Psoas muscle (tissue), 8 donors: ENCODE data around the gene KIN. TPM values are rescaled to one million over a fixed set of nuclear protein-coding genes. Genes with fewer than 3 reads are reported as not detected.

ENCODE experiments used
- ATAC-seq, 4 donors: fragments of 200-7000 bp; cut with Tn5 transposase; one replicate each; pipeline ENCODE4 v1.9.1; 2020; ENCODE audit warnings: moderate library complexity in 3 of 4, mild to moderate bottlenecking in 2 of 4
- DNase-seq, 2 donors: peaks; one replicate each; pipeline ENCODE4 v3.0.0-alpha.2; 2020
- H3K27ac ChIP-seq: fragments of 200-600 bp; one replicate; pipeline ENCODE4 v1.8.0; 2022
- H3K27me3 ChIP-seq, 3 donors: fragments of 200-600 bp in 1 of 3; one replicate each; pipeline versions ENCODE4 v1.6.1 to v1.8.0; 2013 to 2022; ENCODE audit warnings: low read length in 2 of 3, mild to moderate bottlenecking in 2 of 3, moderate library complexity in 1 of 3; ENCODE audit not compliant: insufficient read depth in 3 of 3
- H3K36me3 ChIP-seq, 2 donors: fragments of 200-600 bp in 1 of 2; one replicate each; pipeline versions ENCODE4 v1.6.1 to v1.8.0; 2013 to 2022; ENCODE audit warnings: low read depth in 1 of 2, mild to moderate bottlenecking in 1 of 2, moderate library complexity in 1 of 2; ENCODE audit not compliant: insufficient read depth in 1 of 2
- H3K4me1 ChIP-seq: fragments of 200-600 bp; one replicate; pipeline ENCODE4 v1.8.0; 2022
- H3K4me3 ChIP-seq: fragments of 200-600 bp; one replicate; pipeline ENCODE4 v1.8.0; 2022; ENCODE audit warnings: mild to moderate bottlenecking
- H3K9me3 ChIP-seq: fragments of 200-600 bp; one replicate; pipeline ENCODE4 v1.8.0; 2022
- CTCF ChIP-seq: fragments of 200-600 bp; IDR thresholded peaks from one replicate; pipeline ENCODE4 v1.8.0; 2022; ENCODE audit warnings: antibody characterized with exemption
- WGBS, 3 donors: extraction: QIAGEN DNeasy Blood & Tissue Kit; methylation state at CpG; one replicate each; pipeline versions ENCODE4 v1.1.6 to v1.1.7; 2013; 5-methylcytosine and 5-hydroxymethylcytosine counted together
- intact Hi-C, 2 donors: fragments of 100-400 bp; cut with DNase I; formaldehyde crosslinking; loops; one replicate each; pipeline versions ENCODE4 v1.11.0 to v1.14.2; 2022
- polyA plus RNA-seq, 3 donors: library from polyadenylated mRNA; stranded (reverse); fragments of 200-250 nt; gene quantifications; one replicate each; pipeline ENCODE4 v1.2.3, GENCODE V29; 2013
- total RNA-seq, 4 donors: library from RNA; stranded (reverse); fragmentation: NEBNext Ultra II Directional in 2 of 4; extraction: Animal tissue kit (Norgen Biotek cat#: 25700) in 2 of 4; gene quantifications; one replicate each; pipeline versions ENCODE4 v1.2.1 to v1.2.4, GENCODE V29; 2021 to 2023
- donor health status: healthy with polysubstance abuse.
- donor health status: DM: no; HTN: no; CAD: no; lungs with moderate emphysema.
- donor health status: Bipolar disorder and iron deficiency.
- donor health status: healthy.
- donor health status: DM: yes; HTN: yes; CAD: no.
- donor health status: DM: no; HTN: no; CAD: no.
- donor health status: DM: no; HTN: no; CAD: no.
- donor health status: DM: yes; HTN: yes; CAD: no.

KIN gene
- total and polyA plus RNA-seq, 7 donors = 5.5 to 11.1 (median 7.1) TPM

GRCh38 chr10:7738536-7739407 is 49.0 kb downstream of the KIN start:
- intact Hi-C loops = loop anchor here in 1 of 2 donors (10.0 kb wide), 1 partner anchor 526 kb away; no protein-coding TSS in a partner anchor
- TF ChIP-seq CTCF = no peak
- Histone ChIP-seq H3K4me1 (no peaks in the 10 kb centered on the region), H3K4me3 (no peak overlapping the region), H3K27ac (no peak overlapping the region), H3K36me3 (peaks cover 0 to under 1% of the 10 kb centered on the region in 2 donors), H3K27me3 (no peaks in the 10 kb centered on the region), H3K9me3 (no peaks in the 10 kb centered on the region)
- WGBS, 3 donors = 66 to 75% (median 69%) methylated on average over 20 of the region's 20 CpGs
- DNase-seq (no peak), ATAC-seq (peak in 2 of 4 donors; percentile 29 to 32)

- intact Hi-C loops = loop anchor here in 1 of 2 donors (10.0 kb wide), 1 partner anchor 530 kb away; no protein-coding TSS in a partner anchor
- Histone ChIP-seq H3K4me1 (no peaks in the 10 kb centered on the region), H3K4me3 (no peak overlapping the region), H3K27me3 (no peaks in the 10 kb centered on the region), H3K27ac (no peak overlapping the region), H3K36me3 (no peaks in the 10 kb centered on the region), H3K9me3 (no peaks in the 10 kb centered on the region)
- no peak for TF ChIP-seq CTCF
- DNase-seq (no peak), ATAC-seq (no peak)
- WGBS, 3 donors = 88 to 94% (median 92%) methylated on average over 13 of the region's 13 CpGs
Measured at GRCh38 chr10:7734821-7735220, 53.0 kb downstream of the KIN start.

- intact Hi-C loops = no loop called here
- Histone ChIP-seq H3K36me3 (no peaks in the 10 kb centered on the region), H3K27ac (no peak overlapping the region), H3K4me1 (no peaks in the 10 kb centered on the region), H3K4me3 (no peak overlapping the region), H3K27me3 (peaks cover 0 to 3% (median 0%) of the 10 kb centered on the region in 3 donors), H3K9me3 (no peaks in the 10 kb centered on the region)
- WGBS, 3 donors = 90 to 93% (median 93%) methylated on average over 18 of the region's 18 CpGs
- no peak for ATAC-seq
- no peak for TF ChIP-seq CTCF
- DNase-seq = no peak
Measured at GRCh38 chr10:7722927-7723529, 64.8 kb downstream of the KIN start.

GRCh38 chr10:7720478-7720877 is 67.3 kb downstream of the KIN start:
- no peaks in the 10 kb centered on the region for H3K36me3 ChIP-seq
- TF ChIP-seq CTCF = no peak
- H3K27me3 ChIP-seq = peaks cover 0 to 3% (median 0%) of the 10 kb centered on the region in 3 donors
- H3K4me1 ChIP-seq = no peaks in the 10 kb centered on the region
- no peak overlapping the region for H3K4me3 ChIP-seq
- no peak for ATAC-seq
- DNase-seq = no peak
- H3K9me3 ChIP-seq = no peaks in the 10 kb centered on the region
- 68 to 74% (median 73%) methylated on average over 10 of the region's 10 CpGs for WGBS, 3 donors
- intact Hi-C loops = no loop called here
- H3K27ac ChIP-seq = no peak overlapping the region
